ENCODE data around the gene SPATA3.

Gene SPATA3

DNA sequence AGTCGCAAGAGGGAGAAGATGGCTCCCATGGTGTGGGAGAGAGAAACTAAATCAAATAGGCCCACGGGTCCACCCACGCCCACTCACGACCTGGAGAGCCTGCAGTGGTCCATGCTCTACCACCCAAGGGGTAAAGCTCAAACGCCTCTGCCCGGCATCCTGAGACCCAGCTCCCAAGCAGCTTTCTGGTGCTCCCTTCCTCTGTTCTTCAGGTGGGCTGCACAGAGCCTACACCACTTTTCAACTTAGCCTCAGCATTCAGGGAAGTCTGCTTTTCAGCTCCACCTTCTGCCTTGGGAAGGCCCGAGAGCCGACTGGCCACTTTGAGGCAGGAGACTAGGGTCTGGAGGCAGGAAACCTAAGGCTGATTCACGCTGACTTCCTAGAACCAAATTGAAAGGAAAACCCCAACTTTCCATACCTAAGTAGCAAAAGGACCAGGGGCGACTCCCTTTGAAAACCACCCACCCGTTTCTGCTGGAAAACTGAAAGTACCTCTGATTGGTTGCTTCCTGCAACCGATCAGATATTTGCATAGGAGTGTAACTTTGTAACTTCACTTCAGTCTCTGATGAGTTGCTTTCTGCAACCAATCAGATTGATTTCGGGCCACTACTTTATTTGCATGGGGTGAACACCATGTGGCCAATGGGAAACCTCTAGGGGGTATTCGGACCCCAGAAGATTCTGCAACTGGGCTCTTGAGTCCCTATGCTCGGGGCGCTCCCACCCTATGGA lies 26.8 kb upstream of the SPATA3 start:
- DNase-seq, result no peak

DNA sequence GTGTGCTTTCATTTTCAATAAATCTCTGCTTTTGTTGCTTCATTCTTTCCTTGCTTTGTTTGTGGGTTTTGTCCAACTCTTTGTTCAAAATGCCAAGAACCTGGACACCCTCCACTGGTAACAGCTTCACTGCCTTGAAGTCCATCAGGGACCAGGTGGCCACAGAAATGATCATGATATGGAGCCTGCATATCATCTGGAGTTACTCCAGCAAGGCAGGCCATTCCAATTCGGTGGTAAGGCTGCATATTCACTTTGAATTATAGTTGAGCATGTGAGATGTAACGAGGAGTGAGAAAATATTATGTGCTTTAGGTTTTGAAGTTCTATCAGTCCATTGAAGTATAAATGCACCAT lies 26.3 kb upstream of the SPATA3 start:
- DNase-seq, result no peak

DNA sequence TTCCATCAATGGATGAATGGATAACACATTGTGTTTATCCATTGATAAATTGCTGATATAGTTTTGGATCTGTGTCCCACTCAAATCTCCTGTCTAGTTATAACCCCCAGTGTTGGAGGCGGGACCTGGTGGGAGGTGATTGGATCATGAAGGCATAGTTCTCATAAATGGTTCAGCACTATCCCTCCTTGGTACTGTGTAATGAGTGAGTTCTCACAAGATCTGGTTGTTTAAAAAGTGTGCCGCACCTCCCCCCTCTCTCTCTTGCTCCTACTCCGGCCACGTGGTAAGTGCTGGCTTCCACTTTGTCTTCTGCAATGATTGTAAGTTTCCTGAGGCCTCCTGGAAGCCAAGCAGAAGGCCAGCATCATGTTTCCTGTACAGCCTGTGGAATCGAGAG lies 23.9 kb upstream of the SPATA3 start:
- DNase-seq, result no peak

DNA sequence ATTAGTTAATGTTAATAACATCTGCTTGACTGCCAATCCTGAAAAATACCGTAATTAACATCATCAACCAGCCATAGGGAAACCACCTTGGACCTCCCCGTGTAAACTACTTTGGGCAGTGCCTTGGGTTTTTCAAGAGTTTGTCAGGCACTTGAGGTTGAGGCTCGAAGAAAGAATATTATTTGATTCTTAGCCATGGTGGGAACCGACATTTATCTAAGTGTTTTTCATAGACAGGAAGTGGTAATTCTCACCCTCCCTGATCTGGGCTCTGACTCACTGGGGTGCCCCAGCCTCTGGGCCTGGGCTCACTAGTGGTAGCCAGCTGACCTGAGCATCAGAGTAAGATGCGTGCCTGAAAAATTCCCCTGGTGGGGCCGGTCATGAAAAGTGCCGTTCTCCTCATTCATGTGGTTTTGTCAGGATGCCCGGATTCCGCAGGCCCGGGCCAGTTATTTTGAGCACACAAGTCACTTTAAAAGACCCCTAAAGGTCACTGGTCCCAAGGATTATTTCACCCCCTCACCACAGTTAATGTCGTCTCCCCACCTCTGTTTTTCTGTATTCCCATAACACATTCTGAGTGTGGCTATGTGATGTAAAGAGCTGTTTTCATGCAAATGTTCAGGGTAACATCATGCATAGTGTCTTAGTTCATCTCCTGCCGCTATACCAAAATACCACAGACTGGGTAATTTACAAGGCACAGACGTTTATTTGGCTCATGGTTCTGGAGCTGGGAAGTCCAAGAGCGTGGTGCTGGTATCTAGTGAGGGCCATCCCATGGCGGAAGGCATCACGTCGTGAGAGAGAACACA lies 21.6 kb upstream of the SPATA3 start:
- no peak for DNase-seq

DNA sequence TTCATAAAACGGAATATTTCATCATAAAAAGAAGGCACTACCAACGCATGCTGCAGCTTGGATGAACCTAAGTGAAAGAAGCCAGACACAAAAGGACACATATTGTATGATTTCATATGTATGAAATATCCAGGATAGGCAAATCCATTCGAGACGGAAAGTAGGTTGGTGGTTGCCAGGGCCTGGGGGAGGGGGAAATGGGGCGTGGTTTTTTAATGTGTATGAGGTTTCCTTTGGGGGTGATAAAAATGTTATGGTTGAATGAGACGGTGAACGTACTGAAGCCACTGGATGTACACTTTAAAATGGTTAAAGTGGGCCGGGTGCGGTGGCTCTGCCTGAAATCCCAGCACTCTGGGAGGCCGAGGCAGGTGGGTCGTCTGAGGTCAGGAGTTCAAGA lies 20.0 kb upstream of the SPATA3 start:
- DNase-seq, result no peak

DNA sequence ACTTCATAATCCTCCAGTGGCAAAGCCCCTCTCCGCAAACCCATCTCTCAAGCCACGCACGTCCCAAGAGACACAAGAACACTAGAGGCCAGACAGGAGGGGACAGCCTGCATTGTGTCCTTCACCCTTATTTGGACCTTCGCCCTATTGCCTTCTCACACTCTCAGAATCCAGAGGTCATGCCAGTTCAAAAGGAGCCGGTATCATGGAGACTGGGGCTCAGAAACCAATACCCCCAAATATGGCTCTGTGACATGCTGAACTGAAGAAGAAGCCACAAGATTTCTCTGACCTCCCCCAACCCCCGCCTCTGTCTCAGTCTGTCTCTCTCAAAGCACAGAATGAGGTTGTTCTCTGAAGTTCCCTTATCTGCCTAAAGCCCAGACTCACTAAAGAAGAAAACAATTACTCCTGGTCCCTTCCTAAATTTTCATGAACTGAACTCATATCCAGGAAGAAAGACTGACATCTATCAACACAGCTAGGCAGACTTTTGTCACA lies 19.2 kb upstream of the SPATA3 start:
- DNase-seq, result no peak

DNA sequence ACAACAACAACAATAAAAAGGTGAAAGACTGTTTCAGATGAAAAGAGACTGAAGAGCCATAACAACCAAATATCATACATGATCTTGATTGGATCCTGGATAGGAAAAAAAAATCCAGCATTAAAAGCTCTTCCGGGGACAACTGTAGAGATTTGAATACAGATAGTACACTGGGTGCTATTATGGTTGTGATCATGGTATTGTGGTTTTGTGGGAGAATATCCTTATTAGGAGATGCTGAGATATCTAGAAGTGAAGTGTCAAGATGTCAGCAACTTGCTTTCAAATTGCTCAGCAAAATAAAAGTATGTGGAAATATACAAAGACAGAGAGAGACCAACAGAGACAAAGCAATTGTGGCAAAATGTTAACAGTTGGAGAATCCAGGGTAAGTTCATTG lies 15.5 kb upstream of the SPATA3 start:
- DNase-seq, result no peak

DNA sequence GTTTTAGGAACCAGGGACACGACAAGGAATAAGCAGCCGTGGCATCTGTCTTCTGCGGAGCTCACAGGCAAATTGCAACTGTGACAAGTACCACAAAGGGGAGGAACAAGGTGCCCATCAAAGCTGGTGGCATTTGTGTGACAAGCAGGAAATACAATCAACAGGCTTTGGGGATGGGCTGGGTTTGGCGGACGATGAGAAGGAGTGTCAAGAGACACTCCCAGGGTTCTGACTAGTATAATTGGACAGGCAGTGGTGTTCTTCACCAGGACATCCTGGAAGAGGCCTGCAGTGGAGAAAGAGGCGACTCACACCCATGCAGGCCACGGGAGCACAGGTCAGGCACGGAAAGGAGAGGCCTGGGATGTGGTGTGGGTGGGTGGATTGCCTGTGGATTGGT lies 14.2 kb upstream of the SPATA3 start:
- DNase-seq, result no peak

DNA sequence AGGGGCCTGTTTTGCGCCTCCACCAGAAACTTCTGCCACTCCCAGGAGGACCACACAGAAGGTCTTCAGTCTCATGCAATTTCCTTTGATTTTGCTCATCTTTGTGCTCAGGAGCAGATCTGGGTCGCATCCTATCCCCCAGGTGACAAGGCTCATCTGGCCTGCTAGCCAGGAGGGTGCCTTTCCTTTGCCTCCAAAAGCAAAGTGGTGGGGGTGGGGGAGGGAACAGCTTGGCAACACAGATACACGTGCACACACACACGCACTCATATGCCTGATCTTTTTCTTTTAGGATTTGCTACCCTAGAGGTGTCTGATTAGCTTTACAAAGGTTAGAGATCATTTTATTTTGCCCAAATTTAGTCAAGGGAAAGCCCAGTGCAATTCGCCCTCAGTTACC lies 13.8 kb upstream of the SPATA3 start:
- no peak for DNase-seq

DNA sequence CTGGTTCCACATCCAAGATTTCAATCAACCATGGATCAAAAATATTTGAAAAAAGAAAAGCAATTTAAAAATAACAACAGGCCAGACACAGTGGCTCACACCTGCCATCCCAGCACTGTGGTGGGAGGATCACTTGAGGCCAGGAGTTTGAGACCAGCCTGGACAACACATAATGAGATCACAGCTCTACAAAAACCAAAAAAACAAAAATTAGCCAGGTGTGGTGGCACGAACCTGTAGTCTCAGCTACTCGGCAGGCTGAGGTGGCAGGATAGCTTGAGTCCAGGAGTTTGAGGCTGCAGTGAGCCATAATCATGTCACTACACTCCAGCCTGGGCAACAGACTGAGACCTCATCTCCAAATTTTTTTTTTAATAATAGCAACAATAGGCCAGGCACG lies 13.4 kb upstream of the SPATA3 start:
- DNase-seq, result no peak

DNA sequence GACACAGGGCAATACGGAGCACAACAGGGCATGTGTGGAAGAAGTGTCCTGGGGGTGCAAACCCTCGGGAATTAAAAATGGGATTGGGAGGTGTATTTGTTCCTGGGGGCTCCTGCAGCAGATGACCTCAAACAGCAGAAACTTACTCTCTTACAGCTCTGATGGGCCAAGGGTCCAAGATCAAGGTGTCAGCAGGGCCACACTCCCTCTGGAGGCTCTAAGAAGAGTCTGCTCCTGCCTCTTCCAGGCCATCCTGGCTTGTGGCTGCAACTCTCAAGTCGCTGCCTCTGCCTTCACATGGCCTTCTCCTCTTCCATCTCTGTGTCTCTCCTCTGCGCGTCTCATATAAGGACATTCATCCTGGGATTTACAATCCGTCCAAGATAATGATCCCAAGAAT lies 12.4 kb upstream of the SPATA3 start:
- no peak for DNase-seq

DNA sequence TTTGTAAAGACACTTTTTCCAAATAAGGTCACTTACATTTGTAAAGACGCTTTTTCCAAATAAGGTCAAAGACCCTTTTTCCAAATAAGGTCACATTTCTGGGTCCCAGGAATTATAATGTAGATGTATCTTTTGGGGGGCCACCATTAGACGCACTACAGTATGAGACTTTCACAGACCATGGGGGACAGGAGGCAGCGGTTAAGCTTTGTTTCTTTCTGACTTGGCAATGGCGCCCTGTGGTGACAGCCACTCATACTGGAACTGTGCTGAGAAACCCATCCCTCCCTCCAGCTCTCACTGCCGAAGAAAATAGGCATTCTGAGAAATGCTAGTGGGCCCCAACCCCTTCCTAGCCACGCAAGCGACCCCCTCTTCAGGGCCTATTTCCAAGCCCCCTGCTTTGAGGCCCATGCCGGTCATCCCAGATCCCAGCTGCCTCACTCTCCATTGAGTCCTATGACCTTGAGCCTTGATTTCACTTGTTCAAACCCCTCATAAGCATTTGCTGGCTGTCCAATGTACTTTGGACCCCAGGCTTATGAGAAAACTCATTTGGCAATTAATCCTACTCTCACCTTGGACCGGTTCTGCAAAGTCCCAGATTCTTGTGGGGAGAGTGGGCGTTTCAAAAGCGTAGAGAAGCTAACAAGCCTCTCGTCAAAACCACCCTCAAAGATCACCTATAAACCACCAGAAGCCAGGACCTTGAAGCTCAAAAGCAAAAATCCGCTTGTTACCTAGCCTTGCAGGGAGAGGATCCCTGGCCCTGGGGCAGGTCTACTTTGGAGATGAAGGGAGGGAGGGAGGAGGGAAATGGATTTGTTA lies 11.3 kb upstream of the SPATA3 start:
- DNase-seq, result no peak

DNA sequence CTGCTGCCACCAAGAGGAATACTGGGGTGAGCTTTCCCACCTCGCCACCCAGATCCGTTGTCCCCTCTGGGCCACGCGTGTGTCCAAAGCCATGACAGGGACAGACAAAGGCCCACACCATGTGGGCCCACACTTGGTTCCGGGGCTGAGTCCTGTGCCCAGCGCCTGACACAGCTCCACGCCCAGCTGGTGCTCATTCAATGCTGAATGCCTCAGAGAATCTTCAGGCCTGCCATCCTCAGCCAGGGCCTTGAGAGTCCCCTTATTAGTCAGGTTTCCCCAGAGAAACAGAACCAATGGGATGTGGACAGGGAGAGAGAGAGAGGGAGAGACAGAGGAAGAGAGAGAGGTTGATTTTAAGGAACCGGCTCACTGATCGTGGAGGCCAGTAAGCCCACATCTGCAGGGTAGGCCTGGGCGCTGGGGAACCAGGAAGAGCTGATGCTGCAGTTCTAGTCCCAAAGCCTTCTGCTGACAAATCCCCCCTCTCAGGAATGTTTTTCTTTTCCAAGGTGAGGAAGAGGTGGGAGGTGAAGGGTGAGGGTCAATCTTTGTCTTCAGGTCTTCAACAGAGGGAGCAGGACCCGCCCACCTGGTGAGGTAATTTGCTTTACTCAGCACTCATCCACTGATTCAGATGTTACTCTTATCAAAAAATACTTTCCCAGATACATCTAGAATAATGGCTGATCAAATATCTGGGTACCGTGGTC lies 10.2 kb upstream of the SPATA3 start:
- no peak for DNase-seq

DNA sequence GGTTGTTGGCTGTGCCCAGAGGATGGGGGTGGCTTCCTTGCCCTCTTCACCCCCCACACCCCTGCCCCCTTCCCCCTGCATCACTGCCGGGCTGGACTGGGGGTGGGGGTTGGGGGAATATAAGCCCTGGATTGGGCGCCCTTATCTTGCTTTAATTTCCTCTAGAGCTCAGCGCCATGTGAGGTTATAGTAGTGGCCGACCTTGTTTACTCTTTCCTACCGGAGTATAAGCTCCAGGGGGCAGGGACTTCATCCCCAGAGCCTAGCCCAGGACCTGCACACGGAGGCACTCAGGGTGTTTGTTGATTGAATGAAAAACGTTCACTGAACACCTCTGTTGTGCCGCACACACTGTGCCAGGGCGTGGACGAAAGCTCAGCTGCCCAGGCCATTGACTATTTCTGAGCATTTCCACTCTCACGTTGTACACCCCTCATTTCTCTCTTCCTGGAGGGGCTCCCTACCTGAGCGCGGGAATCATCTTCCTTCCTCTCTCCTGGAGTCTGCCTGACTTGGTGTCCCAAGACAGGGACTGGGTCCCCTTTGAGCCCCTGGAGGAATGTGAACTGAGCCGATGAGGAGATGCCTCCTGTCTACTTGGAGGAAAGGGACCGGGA lies 9.3 kb upstream of the SPATA3 start:
- no peak for DNase-seq

DNA sequence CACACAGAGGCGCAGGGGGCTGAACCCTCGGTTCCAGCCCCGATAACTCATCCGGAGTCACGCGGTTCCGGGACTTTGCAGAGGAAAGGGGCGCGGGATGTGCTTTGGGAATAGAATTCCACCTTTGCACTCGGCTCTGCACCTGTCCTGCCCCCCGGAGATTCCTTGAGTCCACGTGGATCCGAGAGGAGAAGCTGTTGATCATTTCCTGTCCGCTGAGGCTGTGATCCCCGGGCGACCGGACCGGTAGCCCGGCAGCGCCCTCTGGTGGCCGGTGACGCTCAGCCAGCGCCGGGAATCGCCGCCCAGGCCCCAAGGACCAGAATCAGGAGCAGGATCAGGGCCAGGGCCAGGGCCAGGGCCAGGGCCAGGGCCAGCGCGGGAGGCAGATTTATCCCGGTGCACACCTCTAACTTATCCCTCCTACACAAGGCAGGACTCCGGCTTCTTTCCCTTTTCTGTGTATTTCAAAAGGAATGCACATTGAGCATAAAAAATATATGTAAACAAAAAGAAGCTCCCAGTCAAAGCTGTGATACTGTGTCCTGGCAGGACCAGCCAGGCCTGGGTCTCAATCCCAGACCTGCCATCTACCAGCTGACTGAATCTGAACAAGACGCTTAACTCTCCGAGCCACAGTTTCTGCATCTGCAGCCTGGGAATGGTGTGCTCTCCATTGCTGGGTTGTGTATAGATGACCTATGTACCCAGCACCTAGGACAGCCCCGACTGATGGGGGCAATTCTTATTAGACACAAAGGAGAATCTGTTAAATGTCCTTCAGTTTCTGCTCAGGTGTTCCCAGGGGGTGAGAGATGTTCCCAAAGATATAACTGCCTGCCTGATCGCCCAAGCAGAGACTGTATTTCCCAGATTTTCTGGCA lies 8.5 kb upstream of the SPATA3 start:
- peak; percentile 52 for DNase-seq

DNA sequence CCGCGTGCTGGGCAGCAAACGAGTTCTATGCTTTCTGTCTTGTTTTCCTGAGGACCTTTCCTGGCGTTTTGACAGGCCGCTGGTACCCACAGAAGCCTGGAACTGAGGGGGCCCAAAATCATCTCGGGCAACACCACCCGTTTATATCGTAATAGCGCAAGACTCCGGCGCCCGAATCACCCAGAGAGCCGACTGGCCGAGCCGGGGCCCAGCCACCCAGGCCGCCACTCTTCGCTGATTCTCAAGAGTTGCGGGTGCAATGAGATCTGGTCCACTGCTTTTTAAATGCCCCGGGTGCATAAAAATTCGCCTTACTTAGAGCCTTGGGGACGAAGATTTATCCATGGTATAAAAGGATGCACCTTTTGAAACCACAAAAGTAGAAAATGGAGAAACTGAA lies 6.2 kb upstream of the SPATA3 start:
- no peak for DNase-seq

DNA sequence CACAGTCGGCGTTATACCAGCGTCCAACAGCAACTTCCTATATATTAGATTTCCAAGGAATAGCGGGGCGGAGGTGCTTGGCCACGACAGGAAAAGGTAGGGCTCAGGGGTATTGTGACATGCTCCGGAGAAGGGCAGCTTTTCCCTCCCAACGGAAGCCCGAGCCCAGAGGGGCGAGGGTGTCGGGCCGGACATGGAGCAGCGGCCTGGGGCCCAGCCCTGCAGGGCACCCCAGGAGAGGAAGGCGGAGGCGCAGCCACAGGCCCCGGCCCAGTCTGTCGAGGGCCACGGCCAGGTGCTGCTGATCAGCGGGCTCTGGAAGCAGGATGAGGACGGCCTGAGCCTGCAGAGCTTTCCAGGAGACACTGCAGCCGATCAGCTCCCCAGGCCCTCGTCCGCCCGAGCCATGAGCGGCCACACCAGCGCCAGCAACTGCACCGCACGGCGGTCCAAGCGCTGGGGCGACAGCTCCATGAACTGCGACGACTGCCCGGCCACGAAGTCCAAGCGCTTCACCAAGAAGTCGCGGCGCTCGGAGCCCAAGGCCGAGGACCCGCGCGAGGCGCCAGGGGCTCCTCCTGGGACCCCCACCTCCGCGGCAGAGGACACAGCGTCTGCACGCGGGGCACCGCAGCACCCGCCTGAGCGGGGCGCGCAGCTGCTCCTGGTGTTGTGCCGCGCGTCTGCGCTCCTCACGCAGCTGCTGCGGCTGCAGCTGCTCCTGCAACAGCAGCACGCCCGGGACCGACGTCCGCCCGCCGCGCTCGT lies 5.6 kb upstream of the SPATA3 start:
- DNase-seq, result no peak

DNA sequence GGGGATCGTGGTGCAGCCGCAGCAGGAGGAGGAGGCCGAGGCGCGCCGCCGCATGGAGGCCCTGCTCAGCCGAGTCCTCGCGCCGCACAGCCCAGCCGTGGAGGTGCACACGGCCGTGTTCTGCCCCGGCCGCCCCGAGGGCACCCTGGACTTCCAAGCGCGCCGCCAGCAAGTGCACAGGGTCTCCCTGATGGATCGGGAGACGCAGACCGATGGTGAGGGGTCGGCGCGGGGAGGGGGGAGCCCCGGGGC lies 5.1 kb upstream of the SPATA3 start:
- no peak for DNase-seq

DNA sequence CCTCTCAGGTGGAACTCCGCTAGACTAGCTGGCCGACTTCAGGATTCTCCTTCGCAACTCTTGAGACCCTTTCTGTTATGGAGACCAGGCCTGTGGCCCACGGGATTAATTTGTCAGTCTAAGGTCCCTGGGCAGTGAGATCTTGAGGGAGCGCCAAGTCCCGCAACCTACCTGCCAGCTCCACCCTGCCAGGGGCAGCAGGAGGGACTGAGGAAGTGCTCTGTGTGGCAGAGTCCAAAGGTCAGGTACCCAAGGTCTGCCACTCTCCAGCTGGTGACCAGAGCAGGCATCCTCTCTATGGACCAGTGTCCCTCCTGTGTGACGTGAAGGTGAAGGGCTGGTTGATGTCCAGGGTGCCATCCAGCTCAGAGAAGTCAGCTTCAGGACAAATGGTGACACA lies 4.3 kb upstream of the SPATA3 start:
- no peak for DNase-seq

DNA sequence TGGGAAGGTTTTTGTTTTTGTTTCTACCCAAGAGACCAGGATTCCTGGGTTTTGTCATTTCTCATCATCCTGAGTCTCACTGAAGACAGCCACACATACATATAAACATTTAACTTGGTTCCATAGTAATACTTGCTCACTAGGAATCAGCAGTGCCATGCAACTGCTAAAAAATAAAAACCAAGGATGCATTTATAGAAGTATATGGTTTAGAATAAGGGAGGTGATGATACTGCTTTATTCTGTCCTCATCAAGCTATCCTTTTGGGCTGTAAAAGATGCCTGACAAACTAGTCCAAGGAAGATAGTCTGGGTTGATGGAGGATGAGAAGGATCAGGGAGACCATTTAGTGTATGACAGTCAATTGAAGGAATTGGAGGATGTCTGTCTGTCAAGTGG lies 740 bp downstream of the SPATA3 start:
- no peak for DNase-seq

DNA sequence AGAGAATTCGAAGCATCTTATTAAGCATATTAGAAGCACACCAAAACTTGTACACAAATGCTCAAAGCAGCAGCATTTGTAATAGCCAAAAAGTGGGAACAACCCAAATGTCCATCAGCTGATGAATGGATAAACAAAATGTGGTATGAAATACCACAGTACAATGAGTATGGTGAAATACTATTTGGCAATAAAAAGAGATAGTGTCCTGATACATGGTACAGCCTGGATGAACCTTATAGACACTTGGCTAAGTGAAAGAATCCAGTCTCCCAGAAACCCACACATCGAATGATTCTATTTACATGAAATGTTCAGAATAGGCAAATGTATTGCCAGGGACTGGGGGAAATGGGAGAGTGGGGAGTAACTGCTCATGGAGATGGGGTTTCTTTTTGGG lies 3.0 kb downstream of the SPATA3 start:
- DNase-seq, result no peak

Measured in NCI-H2029 (cell line).